ENCODE results near the gene RNF212B. TPM values are rescaled to one million over a fixed set of nuclear protein-coding genes. Genes with fewer than 3 reads are reported as not detected.

The RNF212B gene
- total and polyA plus RNA-seq, 10 of the 15 experiments (the other 5 are each of a cell fraction or from before 2014, with no cell fraction given), result not detected

DNA sequence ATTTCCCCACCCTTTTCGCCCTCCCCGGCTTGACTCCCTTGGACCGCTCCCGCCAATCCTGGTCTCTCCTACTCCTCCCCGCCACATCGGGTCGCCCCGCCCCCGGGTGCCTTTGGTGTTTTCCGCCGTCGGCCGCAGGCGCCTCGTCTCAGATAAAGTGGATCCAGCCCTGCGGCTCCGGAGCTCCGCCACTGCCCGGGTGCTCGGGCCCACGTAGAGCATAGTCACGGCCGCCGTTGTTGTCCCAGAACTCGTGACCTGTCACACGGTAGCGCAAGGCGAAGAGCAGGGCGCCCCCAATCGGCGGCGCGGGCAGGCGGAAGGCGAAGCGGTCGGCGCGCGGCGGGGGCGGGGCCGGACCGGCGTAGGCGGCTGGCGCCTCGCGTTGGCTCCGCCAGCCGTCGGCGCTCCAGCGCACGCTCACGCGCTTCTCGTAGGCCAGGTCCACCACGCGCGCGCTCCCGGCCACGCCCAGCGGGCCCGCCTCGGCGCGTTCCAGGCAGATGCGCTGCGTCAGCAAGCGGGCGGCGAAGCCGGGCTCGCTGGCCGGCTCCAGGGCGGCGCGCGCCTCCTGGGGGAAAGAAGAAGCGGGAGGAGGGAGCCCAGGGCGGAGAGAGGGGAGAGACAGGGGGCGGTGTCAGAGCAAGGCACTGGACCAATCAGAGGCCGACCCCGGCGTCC is 63.7 kb downstream of the RNF212B start (continued):
- TF ChIP-seq, protein P1, sequence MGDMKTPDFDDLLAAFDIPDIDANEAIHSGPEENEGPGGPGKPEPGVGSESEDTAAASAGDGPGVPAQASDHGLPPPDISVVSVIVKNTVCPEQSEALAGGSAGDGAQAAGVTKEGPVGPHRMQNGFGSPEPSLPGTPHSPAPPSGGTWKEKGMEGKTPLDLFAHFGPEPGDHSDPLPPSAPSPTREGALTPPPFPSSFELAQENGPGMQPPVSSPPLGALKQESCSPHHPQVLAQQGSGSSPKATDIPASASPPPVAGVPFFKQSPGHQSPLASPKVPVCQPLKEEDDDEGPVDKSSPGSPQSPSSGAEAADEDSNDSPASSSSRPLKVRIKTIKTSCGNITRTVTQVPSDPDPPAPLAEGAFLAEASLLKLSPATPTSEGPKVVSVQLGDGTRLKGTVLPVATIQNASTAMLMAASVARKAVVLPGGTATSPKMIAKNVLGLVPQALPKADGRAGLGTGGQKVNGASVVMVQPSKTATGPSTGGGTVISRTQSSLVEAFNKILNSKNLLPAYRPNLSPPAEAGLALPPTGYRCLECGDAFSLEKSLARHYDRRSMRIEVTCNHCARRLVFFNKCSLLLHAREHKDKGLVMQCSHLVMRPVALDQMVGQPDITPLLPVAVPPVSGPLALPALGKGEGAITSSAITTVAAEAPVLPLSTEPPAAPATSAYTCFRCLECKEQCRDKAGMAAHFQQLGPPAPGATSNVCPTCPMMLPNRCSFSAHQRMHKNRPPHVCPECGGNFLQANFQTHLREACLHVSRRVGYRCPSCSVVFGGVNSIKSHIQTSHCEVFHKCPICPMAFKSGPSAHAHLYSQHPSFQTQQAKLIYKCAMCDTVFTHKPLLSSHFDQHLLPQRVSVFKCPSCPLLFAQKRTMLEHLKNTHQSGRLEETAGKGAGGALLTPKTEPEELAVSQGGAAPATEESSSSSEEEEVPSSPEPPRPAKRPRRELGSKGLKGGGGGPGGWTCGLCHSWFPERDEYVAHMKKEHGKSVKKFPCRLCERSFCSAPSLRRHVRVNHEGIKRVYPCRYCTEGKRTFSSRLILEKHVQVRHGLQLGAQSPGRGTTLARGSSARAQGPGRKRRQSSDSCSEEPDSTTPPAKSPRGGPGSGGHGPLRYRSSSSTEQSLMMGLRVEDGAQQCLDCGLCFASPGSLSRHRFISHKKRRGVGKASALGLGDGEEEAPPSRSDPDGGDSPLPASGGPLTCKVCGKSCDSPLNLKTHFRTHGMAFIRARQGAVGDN (IDR thresholded peaks at IDR 0.05), result peak; percentile 75
- TF ChIP-seq RFX5 (IDR thresholded peaks at IDR 0.05; ENCODE audit: low read depth, low read length) (peak; percentile 37; the same call in 1 of the 2 replicates), NBN (IDR thresholded peaks at IDR 0.05) (peak; percentile 50; the same call in 1 of the 2 replicates), SUZ12 (IDR thresholded peaks at IDR 0.05; ENCODE audit: unreplicated experiment) (no peak), FOXM1 (IDR thresholded peaks at IDR 0.05; ENCODE audit: low read depth, low read length) (no peak), ATF7 (IDR thresholded peaks at IDR 0.05; ENCODE audit: low read depth) (no peak), EGR1 (IDR thresholded peaks at IDR 0.05; ENCODE audit: borderline replicate concordance in 1 of 2, low read depth in 2 of 2, low read length in 2 of 2) (peak; percentile 88 to 95), JUND (IDR thresholded peaks at IDR 0.05; ENCODE audit: low read depth, low read length) (no peak), STAT3 (IDR thresholded peaks at IDR 0.05; ENCODE audit: low read depth, low read length) (no peak), SIX5 (IDR thresholded peaks at IDR 0.05; ENCODE audit: low read depth, low read length, severe bottlenecking) (no peak), HDAC6 (IDR thresholded peaks at IDR 0.05; ENCODE audit: unreplicated experiment) (no peak), HDAC2 (IDR thresholded peaks at IDR 0.05) (no peak), POLR2AphosphoS5 (IDR thresholded peaks at IDR 0.05; ENCODE audit: low read length) (no peak)
- TF ChIP-seq, protein P2, sequence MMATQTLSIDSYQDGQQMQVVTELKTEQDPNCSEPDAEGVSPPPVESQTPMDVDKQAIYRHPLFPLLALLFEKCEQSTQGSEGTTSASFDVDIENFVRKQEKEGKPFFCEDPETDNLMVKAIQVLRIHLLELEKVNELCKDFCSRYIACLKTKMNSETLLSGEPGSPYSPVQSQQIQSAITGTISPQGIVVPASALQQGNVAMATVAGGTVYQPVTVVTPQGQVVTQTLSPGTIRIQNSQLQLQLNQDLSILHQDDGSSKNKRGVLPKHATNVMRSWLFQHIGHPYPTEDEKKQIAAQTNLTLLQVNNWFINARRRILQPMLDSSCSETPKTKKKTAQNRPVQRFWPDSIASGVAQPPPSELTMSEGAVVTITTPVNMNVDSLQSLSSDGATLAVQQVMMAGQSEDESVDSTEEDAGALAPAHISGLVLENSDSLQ (IDR thresholded peaks at IDR 0.05), result peak; percentile 67
- TF ChIP-seq, protein P3, sequence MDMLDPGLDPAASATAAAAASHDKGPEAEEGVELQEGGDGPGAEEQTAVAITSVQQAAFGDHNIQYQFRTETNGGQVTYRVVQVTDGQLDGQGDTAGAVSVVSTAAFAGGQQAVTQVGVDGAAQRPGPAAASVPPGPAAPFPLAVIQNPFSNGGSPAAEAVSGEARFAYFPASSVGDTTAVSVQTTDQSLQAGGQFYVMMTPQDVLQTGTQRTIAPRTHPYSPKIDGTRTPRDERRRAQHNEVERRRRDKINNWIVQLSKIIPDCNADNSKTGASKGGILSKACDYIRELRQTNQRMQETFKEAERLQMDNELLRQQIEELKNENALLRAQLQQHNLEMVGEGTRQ (IDR thresholded peaks at IDR 0.05; ENCODE audit: borderline replicate concordance, low read depth, low read length), result peak; percentile 38
- TF ChIP-seq, protein P4, sequence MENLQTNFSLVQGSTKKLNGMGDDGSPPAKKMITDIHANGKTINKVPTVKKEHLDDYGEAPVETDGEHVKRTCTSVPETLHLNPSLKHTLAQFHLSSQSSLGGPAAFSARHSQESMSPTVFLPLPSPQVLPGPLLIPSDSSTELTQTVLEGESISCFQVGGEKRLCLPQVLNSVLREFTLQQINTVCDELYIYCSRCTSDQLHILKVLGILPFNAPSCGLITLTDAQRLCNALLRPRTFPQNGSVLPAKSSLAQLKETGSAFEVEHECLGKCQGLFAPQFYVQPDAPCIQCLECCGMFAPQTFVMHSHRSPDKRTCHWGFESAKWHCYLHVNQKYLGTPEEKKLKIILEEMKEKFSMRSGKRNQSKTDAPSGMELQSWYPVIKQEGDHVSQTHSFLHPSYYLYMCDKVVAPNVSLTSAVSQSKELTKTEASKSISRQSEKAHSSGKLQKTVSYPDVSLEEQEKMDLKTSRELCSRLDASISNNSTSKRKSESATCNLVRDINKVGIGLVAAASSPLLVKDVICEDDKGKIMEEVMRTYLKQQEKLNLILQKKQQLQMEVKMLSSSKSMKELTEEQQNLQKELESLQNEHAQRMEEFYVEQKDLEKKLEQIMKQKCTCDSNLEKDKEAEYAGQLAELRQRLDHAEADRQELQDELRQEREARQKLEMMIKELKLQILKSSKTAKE (IDR thresholded peaks at IDR 0.05; ENCODE audit: low read depth, poor library complexity, severe bottlenecking), result no peak
- TF ChIP-seq, protein P5, sequence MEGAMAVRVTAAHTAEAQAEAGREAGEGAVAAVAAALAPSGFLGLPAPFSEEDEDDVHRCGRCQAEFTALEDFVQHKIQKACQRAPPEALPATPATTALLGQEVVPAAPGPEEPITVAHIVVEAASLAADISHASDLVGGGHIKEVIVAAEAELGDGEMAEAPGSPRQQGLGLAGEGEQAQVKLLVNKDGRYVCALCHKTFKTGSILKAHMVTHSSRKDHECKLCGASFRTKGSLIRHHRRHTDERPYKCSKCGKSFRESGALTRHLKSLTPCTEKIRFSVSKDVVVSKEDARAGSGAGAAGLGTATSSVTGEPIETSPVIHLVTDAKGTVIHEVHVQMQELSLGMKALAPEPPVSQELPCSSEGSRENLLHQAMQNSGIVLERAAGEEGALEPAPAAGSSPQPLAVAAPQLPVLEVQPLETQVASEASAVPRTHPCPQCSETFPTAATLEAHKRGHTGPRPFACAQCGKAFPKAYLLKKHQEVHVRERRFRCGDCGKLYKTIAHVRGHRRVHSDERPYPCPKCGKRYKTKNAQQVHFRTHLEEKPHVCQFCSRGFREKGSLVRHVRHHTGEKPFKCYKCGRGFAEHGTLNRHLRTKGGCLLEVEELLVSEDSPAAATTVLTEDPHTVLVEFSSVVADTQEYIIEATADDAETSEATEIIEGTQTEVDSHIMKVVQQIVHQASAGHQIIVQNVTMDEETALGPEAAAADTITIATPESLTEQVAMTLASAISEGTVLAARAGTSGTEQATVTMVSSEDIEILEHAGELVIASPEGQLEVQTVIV (IDR thresholded peaks at IDR 0.05; ENCODE audit: borderline replicate concordance, partially characterized antibody), result no peak
- TF ChIP-seq, protein P6, sequence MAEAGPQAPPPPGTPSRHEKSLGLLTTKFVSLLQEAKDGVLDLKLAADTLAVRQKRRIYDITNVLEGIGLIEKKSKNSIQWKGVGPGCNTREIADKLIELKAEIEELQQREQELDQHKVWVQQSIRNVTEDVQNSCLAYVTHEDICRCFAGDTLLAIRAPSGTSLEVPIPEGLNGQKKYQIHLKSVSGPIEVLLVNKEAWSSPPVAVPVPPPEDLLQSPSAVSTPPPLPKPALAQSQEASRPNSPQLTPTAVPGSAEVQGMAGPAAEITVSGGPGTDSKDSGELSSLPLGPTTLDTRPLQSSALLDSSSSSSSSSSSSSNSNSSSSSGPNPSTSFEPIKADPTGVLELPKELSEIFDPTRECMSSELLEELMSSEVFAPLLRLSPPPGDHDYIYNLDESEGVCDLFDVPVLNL (IDR thresholded peaks at IDR 0.05; ENCODE audit: low read depth, low read length), result no peak

Measured in GM12878 (cell line).